ENCODE data around the gene PARD3B.

PARD3B gene

DNA sequence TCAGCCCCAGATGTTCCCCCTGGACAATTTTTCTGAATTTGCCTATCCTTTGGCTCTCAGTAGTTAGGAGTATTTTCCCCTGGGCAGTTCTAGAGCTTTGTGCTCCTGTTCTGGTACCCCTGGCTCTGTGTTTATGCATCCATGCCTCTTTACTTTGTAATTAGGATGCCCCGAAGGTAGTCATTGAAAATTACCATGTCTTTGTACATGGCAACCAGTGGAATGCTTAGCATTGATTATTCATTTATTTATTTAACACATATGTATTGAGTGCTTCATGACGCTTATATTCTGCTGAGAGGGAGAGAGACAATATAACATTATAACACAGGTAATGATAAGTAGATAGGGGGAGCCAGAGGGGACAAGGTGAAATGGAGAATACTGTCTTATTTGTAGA is 346.5 kb downstream of the PARD3B start:
- POLR2A ChIA-PET (ENCODE audit: low non-redundant PET) = no interaction called here
- TF ChIP-seq, protein P1, sequence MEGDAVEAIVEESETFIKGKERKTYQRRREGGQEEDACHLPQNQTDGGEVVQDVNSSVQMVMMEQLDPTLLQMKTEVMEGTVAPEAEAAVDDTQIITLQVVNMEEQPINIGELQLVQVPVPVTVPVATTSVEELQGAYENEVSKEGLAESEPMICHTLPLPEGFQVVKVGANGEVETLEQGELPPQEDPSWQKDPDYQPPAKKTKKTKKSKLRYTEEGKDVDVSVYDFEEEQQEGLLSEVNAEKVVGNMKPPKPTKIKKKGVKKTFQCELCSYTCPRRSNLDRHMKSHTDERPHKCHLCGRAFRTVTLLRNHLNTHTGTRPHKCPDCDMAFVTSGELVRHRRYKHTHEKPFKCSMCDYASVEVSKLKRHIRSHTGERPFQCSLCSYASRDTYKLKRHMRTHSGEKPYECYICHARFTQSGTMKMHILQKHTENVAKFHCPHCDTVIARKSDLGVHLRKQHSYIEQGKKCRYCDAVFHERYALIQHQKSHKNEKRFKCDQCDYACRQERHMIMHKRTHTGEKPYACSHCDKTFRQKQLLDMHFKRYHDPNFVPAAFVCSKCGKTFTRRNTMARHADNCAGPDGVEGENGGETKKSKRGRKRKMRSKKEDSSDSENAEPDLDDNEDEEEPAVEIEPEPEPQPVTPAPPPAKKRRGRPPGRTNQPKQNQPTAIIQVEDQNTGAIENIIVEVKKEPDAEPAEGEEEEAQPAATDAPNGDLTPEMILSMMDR (conservative IDR thresholded peaks at IDR 0.05; ENCODE audit: low read depth) = no peak
- DNase-seq (ENCODE audit: low spot score) = no peak
- CTCF ChIA-PET = no interaction called here
- H3K27ac ChIP-seq = no peak overlapping the region

DNA sequence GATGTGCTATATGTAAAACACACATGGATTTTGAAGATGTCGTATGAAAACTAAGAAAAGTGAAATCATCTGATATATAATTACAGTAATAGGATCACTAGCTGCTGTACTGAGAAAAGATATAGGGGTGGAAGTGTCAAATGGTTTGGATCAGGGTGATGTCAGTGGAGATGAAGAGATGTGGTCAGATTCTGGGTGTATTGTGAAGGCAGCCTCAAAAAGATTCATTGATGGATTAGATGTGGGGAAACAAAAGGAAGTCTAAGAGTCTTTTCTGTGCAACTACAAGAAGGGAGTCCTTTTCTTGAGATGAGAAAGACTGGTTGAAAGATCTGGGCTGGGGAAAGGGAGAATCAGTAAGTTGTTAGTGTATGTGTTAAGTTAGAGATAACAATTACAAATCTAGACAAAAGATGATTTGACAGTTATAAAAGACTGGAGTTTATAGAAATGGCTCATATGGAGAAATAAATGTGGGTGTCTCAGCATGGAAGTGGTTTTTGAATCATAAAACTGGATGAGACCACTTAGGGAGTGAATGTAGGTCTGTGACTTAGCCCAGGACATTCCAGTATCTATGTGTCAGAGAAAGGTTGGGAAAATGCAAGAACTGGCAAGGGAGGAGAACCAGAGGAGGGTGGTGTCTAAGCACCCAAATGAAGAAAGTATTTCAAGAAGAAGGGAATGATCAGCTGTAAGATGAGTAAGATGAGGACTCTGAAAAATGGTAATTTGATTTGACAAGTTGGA is 347.4 kb downstream of the PARD3B start:
- H3K27ac ChIP-seq = no peak overlapping the region
- TF ChIP-seq, protein P1 (conservative IDR thresholded peaks at IDR 0.05; ENCODE audit: low read depth) = no peak
- ChIA-PET POLR2A (ENCODE audit: low non-redundant PET) (no interaction called here), CTCF (no interaction called here)
- DNase-seq (ENCODE audit: low spot score) = no peak

GRCh38 chr2:204896146-204896545 is 350.9 kb downstream of the PARD3B start:
- CTCF ChIA-PET = no interaction called here
- no peak for DNase-seq (ENCODE audit: low spot score)
- H3K27ac ChIP-seq = no peak overlapping the region
- POLR2A ChIA-PET (ENCODE audit: low non-redundant PET) = no interaction called here
- TF ChIP-seq, protein P1 (conservative IDR thresholded peaks at IDR 0.05; ENCODE audit: low read depth) = no peak

- no peak overlapping the region for H3K27ac ChIP-seq
- ChIA-PET CTCF (no interaction called here), POLR2A (ENCODE audit: low non-redundant PET) (no interaction called here)
- no peak for DNase-seq (ENCODE audit: low spot score)
- TF ChIP-seq, protein P1 (conservative IDR thresholded peaks at IDR 0.05; ENCODE audit: low read depth) = no peak
These were observed 352.3 kb downstream of the PARD3B start for GRCh38 chr2:204897561-204897960.

DNA sequence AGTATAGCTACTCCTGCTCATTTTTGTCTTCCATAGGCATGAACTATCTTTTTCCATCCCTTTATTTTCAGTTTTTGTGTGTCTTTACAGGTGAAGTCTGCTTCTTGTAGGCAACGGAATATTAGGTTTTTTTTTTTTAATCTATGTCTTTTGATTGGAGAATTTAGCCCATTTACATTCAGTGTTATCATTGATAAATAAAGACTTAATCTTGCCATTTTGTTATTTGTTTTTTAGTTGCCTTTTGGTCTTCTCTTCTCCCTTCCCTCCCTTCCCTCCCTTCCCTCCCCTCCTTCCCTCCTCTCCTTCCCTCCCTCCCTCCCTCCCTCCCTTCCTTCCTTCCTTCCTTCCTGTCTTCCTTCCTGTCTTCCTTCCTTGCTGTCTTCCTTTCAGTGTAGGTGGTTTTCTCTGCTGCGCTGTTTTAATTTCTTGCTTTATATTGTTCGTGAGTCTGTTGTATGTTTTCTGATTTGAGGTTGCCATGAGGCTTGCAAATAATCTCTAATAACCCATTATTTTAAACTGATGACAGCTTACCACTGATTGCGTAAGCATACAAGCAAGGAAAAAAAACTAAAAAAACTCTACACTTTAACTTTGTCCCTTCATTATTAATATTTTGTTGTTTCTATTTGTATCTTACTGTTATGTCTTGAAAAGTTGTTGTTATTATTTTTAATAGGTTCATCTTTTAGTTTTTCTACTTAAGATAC is 353.8 kb downstream of the PARD3B start:
- no peak for DNase-seq (ENCODE audit: low spot score)
- no peak overlapping the region for H3K27ac ChIP-seq
- CTCF ChIA-PET = no interaction called here
- POLR2A ChIA-PET (ENCODE audit: low non-redundant PET) = no interaction called here
- TF ChIP-seq, protein P1 (conservative IDR thresholded peaks at IDR 0.05; ENCODE audit: low read depth) = no peak

DNA sequence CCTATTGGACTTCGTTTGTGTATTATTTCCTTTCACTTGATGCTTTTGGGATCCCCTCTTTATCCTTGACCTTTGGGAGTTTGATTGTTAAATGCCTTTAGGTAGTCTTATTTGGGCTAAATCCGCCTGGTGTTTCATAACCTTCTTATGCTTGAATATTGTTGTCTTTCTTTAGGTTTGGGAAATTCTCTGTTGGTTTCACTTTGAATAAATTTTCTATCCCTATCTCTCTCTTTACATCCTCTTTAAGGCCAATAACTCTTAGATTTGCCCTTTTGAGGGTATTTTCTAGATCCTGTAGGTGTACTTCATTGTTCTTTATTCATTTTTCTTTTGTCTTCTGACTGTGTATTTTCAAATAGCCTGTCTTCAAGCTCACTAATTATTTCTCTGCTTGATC is 354.7 kb downstream of the PARD3B start:
- no peak for DNase-seq (ENCODE audit: low spot score)
- TF ChIP-seq, protein P1 (conservative IDR thresholded peaks at IDR 0.05; ENCODE audit: low read depth) = no peak
- no peak overlapping the region for H3K27ac ChIP-seq
- CTCF ChIA-PET = no interaction called here
- POLR2A ChIA-PET (ENCODE audit: low non-redundant PET) = no interaction called here

Data from RWPE1 (cell line).